ENCODE data around the gene CXCL17. TPM values are rescaled to one million over a fixed set of nuclear protein-coding genes. Genes with fewer than 3 reads are reported as not detected.

Gene CXCL17
- polyA plus RNA-seq, 2 donors, result 107 to 171 TPM

GRCh38 chr19:42407085-42407815, 35.5 kb downstream of the CXCL17 start:
- H3K36me3 ChIP-seq (ENCODE audit: control insufficient read depth in 2 of 2, insufficient read depth in 2 of 2, low read length in 1 of 2), result peaks cover 0 to 17% of the 10 kb centered on the region in 2 donors
- H3K9me3 ChIP-seq (ENCODE audit: control insufficient read depth in 2 of 2, insufficient read depth in 1 of 2, low read depth in 1 of 2, low read length in 1 of 2), result no peaks in the 10 kb centered on the region
- H3K4me3 ChIP-seq (ENCODE audit: low read depth in 1 of 2, low read length in 2 of 2), result no peak overlapping the region
- no peak overlapping the region for H3K27ac ChIP-seq (ENCODE audit: low read depth in 2 of 2, low read length in 1 of 2)
- peaks cover 2 to 7% of the 10 kb centered on the region in 2 donors for H3K4me1 ChIP-seq (ENCODE audit: control insufficient read depth in 2 of 2, insufficient read depth in 2 of 2, low read length in 1 of 2)
- H3K27me3 ChIP-seq (ENCODE audit: control insufficient read depth in 1 of 2, insufficient read depth in 2 of 2, low read length in 2 of 2), result no peaks in the 10 kb centered on the region
- WGBS, 2 donors, result 92 to 94% methylated on average over 28 to 30 of the region's 30 CpGs

- peaks cover 2 to 7% of the 10 kb centered on the region in 2 donors for H3K4me1 ChIP-seq (ENCODE audit: control insufficient read depth in 2 of 2, insufficient read depth in 2 of 2, low read length in 1 of 2)
- no peaks in the 10 kb centered on the region for H3K9me3 ChIP-seq (ENCODE audit: control insufficient read depth in 2 of 2, insufficient read depth in 1 of 2, low read depth in 1 of 2, low read length in 1 of 2)
- H3K4me3 ChIP-seq (ENCODE audit: low read depth in 1 of 2, low read length in 2 of 2), result no peak overlapping the region
- 94 to 96% methylated on average over 11 of the region's 11 CpGs for WGBS, 2 donors
- H3K27me3 ChIP-seq (ENCODE audit: control insufficient read depth in 1 of 2, insufficient read depth in 2 of 2, low read length in 2 of 2), result no peaks in the 10 kb centered on the region
- peaks cover 0 to 17% of the 10 kb centered on the region in 2 donors for H3K36me3 ChIP-seq (ENCODE audit: control insufficient read depth in 2 of 2, insufficient read depth in 2 of 2, low read length in 1 of 2)
- H3K27ac ChIP-seq (ENCODE audit: low read depth in 2 of 2, low read length in 1 of 2), result no peak overlapping the region
Measured at GRCh38 chr19:42406111-42406510, 36.6 kb downstream of the CXCL17 start.

GRCh38 chr19:42403586-42403985, 39.2 kb downstream of the CXCL17 start:
- Histone ChIP-seq H3K9me3 (ENCODE audit: control insufficient read depth in 2 of 2, insufficient read depth in 1 of 2, low read depth in 1 of 2, low read length in 1 of 2) (no peaks in the 10 kb centered on the region), H3K36me3 (ENCODE audit: control insufficient read depth in 2 of 2, insufficient read depth in 2 of 2, low read length in 1 of 2) (peaks cover 0 to 10% of the 10 kb centered on the region in 2 donors), H3K4me1 (ENCODE audit: control insufficient read depth in 2 of 2, insufficient read depth in 2 of 2, low read length in 1 of 2) (peaks cover 0 to 3% of the 10 kb centered on the region in 2 donors), H3K27me3 (ENCODE audit: control insufficient read depth in 1 of 2, insufficient read depth in 2 of 2, low read length in 2 of 2) (no peaks in the 10 kb centered on the region), H3K27ac (ENCODE audit: low read depth in 2 of 2, low read length in 1 of 2) (no peak overlapping the region), H3K4me3 (ENCODE audit: low read depth in 1 of 2, low read length in 2 of 2) (no peak overlapping the region)
- WGBS, 2 donors, result 94 to 97% methylated on average over 10 of the region's 10 CpGs

GRCh38 chr19:42402376-42403116, 40.2 kb downstream of the CXCL17 start:
- 66 to 74% methylated on average over 34 of the region's 34 CpGs for WGBS, 2 donors
- Histone ChIP-seq H3K27ac (ENCODE audit: low read depth in 2 of 2, low read length in 1 of 2) (no peak overlapping the region), H3K9me3 (ENCODE audit: control insufficient read depth in 2 of 2, insufficient read depth in 1 of 2, low read depth in 1 of 2, low read length in 1 of 2) (no peaks in the 10 kb centered on the region), H3K4me1 (ENCODE audit: control insufficient read depth in 2 of 2, insufficient read depth in 2 of 2, low read length in 1 of 2) (peaks cover 0 to 8% of the 10 kb centered on the region in 2 donors), H3K4me3 (ENCODE audit: low read depth in 1 of 2, low read length in 2 of 2) (peak overlapping the region in 1 of 2 donors; percentile 64), H3K36me3 (ENCODE audit: control insufficient read depth in 2 of 2, insufficient read depth in 2 of 2, low read length in 1 of 2) (peaks cover 0 to 6% of the 10 kb centered on the region in 2 donors), H3K27me3 (ENCODE audit: control insufficient read depth in 1 of 2, insufficient read depth in 2 of 2, low read length in 2 of 2) (no peaks in the 10 kb centered on the region)

GRCh38 chr19:42401365-42402303, 41.1 kb downstream of the CXCL17 start:
- Histone ChIP-seq H3K9me3 (ENCODE audit: control insufficient read depth in 2 of 2, insufficient read depth in 1 of 2, low read depth in 1 of 2, low read length in 1 of 2) (no peaks in the 10 kb centered on the region), H3K36me3 (ENCODE audit: control insufficient read depth in 2 of 2, insufficient read depth in 2 of 2, low read length in 1 of 2) (peaks cover 0 to 3% of the 10 kb centered on the region in 2 donors), H3K27ac (ENCODE audit: low read depth in 2 of 2, low read length in 1 of 2) (peak overlapping the region; percentile 54 to 70), H3K4me3 (ENCODE audit: low read depth in 1 of 2, low read length in 2 of 2) (peak overlapping the region; percentile 52 to 64), H3K27me3 (ENCODE audit: control insufficient read depth in 1 of 2, insufficient read depth in 2 of 2, low read length in 2 of 2) (no peaks in the 10 kb centered on the region), H3K4me1 (ENCODE audit: control insufficient read depth in 2 of 2, insufficient read depth in 2 of 2, low read length in 1 of 2) (peaks cover 0 to 12% of the 10 kb centered on the region in 2 donors)
- WGBS, 2 donors, result 1% methylated on average over 73 to 80 of the region's 80 CpGs

GRCh38 chr19:42400404-42400803, 42.3 kb downstream of the CXCL17 start:
- Histone ChIP-seq H3K27ac (ENCODE audit: low read depth in 2 of 2, low read length in 1 of 2) (peak overlapping the region in 1 of 2 donors; percentile 86), H3K4me3 (ENCODE audit: low read depth in 1 of 2, low read length in 2 of 2) (peak overlapping the region in 1 of 2 donors; percentile 16), H3K4me1 (ENCODE audit: control insufficient read depth in 2 of 2, insufficient read depth in 2 of 2, low read length in 1 of 2) (peaks cover 0 to 14% of the 10 kb centered on the region in 2 donors), H3K9me3 (ENCODE audit: control insufficient read depth in 2 of 2, insufficient read depth in 1 of 2, low read depth in 1 of 2, low read length in 1 of 2) (no peaks in the 10 kb centered on the region), H3K36me3 (ENCODE audit: control insufficient read depth in 2 of 2, insufficient read depth in 2 of 2, low read length in 1 of 2) (peaks cover 0 to 3% of the 10 kb centered on the region in 2 donors), H3K27me3 (ENCODE audit: control insufficient read depth in 1 of 2, insufficient read depth in 2 of 2, low read length in 2 of 2) (no peaks in the 10 kb centered on the region)
- 93 to 98% methylated on average over 1 of the region's 1 CpG for WGBS, 2 donors

GRCh38 chr19:42397263-42398166, 45.2 kb downstream of the CXCL17 start:
- Histone ChIP-seq H3K27ac (ENCODE audit: low read depth in 2 of 2, low read length in 1 of 2) (peak overlapping the region; percentile 86 to 94), H3K9me3 (ENCODE audit: control insufficient read depth in 2 of 2, insufficient read depth in 1 of 2, low read depth in 1 of 2, low read length in 1 of 2) (no peaks in the 10 kb centered on the region), H3K4me1 (ENCODE audit: control insufficient read depth in 2 of 2, insufficient read depth in 2 of 2, low read length in 1 of 2) (peaks cover 0 to 16% of the 10 kb centered on the region in 2 donors), H3K36me3 (ENCODE audit: control insufficient read depth in 2 of 2, insufficient read depth in 2 of 2, low read length in 1 of 2) (no peaks in the 10 kb centered on the region), H3K4me3 (ENCODE audit: low read depth in 1 of 2, low read length in 2 of 2) (peak overlapping the region; percentile 41 to 54), H3K27me3 (ENCODE audit: control insufficient read depth in 1 of 2, insufficient read depth in 2 of 2, low read length in 2 of 2) (no peaks in the 10 kb centered on the region)
- 21 to 22% methylated on average over 25 of the region's 25 CpGs for WGBS, 2 donors

- no peaks in the 10 kb centered on the region for H3K27me3 ChIP-seq (ENCODE audit: control insufficient read depth in 1 of 2, insufficient read depth in 2 of 2, low read length in 2 of 2)
- H3K4me1 ChIP-seq (ENCODE audit: control insufficient read depth in 2 of 2, insufficient read depth in 2 of 2, low read length in 1 of 2), result peaks cover 0 to 16% of the 10 kb centered on the region in 2 donors
- peak overlapping the region; percentile 41 to 54 for H3K4me3 ChIP-seq (ENCODE audit: low read depth in 1 of 2, low read length in 2 of 2)
- peak overlapping the region; percentile 94 to 95 for H3K27ac ChIP-seq (ENCODE audit: low read depth in 2 of 2, low read length in 1 of 2)
- no peaks in the 10 kb centered on the region for H3K9me3 ChIP-seq (ENCODE audit: control insufficient read depth in 2 of 2, insufficient read depth in 1 of 2, low read depth in 1 of 2, low read length in 1 of 2)
- H3K36me3 ChIP-seq (ENCODE audit: control insufficient read depth in 2 of 2, insufficient read depth in 2 of 2, low read length in 1 of 2), result no peaks in the 10 kb centered on the region
- 4 to 5% methylated on average over 42 of the region's 42 CpGs for WGBS, 2 donors
Measured at GRCh38 chr19:42396381-42397262, 46.1 kb downstream of the CXCL17 start.

All from esophagus (tissue), 2 donors.